ENCODE data around the gene CAMTA1.

Gene CAMTA1

GRCh38 chr1:7515175-7515574, 729.9 kb downstream of the CAMTA1 start:
- no peak for TF ChIP-seq ZNF274 (IDR thresholded peaks at IDR 0.05; ENCODE audit: low read depth, low read length)
- no peak overlapping the region for H3K4me3 ChIP-seq (ENCODE audit: low read length)

DNA sequence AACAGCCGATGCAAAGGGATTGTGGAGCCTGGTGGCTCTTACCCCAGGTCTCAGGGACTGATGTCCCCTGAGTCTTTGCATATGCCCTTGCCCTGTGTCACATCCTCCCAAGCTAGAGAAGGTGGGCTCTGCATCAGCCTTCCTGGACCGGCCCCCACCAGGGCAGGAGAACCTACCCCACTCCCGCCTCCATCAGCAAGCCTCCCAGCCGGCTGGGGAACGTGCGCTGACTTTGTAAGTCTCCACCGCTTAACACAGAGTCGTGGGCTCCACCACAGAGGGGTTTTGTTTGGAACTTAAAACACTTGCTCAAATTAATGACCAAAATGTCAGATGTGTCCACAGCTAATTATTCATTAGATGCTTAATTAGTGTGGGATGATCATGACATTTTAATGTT, 730.6 kb downstream of the CAMTA1 start:
- no peak for TF ChIP-seq ZNF274 (IDR thresholded peaks at IDR 0.05; ENCODE audit: low read depth, low read length)
- no peak overlapping the region for H3K4me3 ChIP-seq (ENCODE audit: low read length)

- TF ChIP-seq ZNF274 (IDR thresholded peaks at IDR 0.05; ENCODE audit: low read depth, low read length): no peak
Measured at GRCh38 chr1:7516341-7516740, 731.1 kb downstream of the CAMTA1 start.

GRCh38 chr1:7516929-7517328, 731.7 kb downstream of the CAMTA1 start:
- no peak overlapping the region for H3K4me3 ChIP-seq (ENCODE audit: low read length)
- no peak for TF ChIP-seq ZNF274 (IDR thresholded peaks at IDR 0.05; ENCODE audit: low read depth, low read length)

More at GRCh38 chr1:7516341-7516740, 731.1 kb downstream of the CAMTA1 start:
- H3K4me3 ChIP-seq (ENCODE audit: low read length): no peak overlapping the region

- TF ChIP-seq ZNF274 (IDR thresholded peaks at IDR 0.05; ENCODE audit: low read depth, low read length): no peak
- no peak overlapping the region for H3K4me3 ChIP-seq (ENCODE audit: low read length)
Measured at GRCh38 chr1:7517611-7518330, 732.5 kb downstream of the CAMTA1 start.

GRCh38 chr1:7518411-7518810, 733.2 kb downstream of the CAMTA1 start:
- H3K4me3 ChIP-seq (ENCODE audit: low read length): no peak overlapping the region
- no peak for TF ChIP-seq ZNF274 (IDR thresholded peaks at IDR 0.05; ENCODE audit: low read depth, low read length)

GRCh38 chr1:7519181-7519860, 734.1 kb downstream of the CAMTA1 start:
- TF ChIP-seq ZNF274 (IDR thresholded peaks at IDR 0.05; ENCODE audit: low read depth, low read length): no peak
- H3K4me3 ChIP-seq (ENCODE audit: low read length): no peak overlapping the region

DNA sequence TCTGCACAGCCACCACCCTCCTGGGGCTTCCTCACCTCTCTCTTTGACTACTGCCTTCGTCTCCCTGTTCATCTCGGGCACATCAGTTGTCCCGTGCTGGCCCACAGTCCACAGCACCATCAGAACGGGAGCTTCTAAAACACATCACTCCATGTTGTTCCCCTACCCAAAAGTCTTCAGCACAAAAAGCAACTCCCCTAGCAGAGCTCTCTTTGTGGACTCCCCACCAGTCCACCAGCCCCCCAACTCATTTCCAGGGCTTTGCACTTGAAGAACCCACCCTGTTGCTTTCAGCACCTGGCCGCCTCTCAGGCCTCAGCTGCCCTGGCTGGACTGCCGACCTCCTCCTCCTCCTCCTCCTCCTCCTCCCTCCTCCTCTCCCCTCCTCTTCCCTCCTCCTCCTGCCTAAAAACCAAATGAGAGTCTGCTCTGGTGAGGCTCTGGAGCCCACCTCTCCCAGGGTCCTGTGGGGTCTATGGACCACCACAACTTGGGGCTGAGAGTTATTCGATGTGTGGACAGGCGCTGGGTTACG, 734.7 kb downstream of the CAMTA1 start:
- no peak for TF ChIP-seq ZNF274 (IDR thresholded peaks at IDR 0.05; ENCODE audit: low read depth, low read length)

DNA sequence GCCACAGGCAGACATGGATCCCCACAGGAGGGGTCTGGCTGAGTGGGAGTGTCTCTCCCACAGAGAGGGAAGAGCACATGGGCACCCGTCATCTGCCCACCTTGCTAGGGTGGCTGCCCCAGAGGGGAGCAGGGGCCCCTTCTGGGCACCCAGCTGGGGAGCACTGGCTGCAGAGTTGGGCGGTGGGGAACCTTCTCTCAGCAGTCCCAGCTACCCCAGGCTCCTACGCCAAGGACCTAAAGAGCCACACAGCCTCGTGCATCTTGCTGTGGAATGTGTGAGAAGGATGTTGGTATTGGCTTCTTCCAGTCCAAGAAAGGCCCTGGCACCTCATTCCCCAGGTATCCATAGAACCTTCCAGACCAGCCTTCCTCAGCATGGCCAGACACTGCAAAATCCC, 735.2 kb downstream of the CAMTA1 start:
- no peak for TF ChIP-seq ZNF274 (IDR thresholded peaks at IDR 0.05; ENCODE audit: low read depth, low read length)
- H3K4me3 ChIP-seq (ENCODE audit: low read length): no peak overlapping the region

More for the DNA sequence above, 734.7 kb downstream of the CAMTA1 start:
- H3K4me3 ChIP-seq (ENCODE audit: low read length): no peak overlapping the region

- H3K4me3 ChIP-seq (ENCODE audit: low read length): no peak overlapping the region
- no peak for TF ChIP-seq ZNF274 (IDR thresholded peaks at IDR 0.05; ENCODE audit: low read depth, low read length)
Measured at GRCh38 chr1:7524341-7525337, 739.4 kb downstream of the CAMTA1 start.

DNA sequence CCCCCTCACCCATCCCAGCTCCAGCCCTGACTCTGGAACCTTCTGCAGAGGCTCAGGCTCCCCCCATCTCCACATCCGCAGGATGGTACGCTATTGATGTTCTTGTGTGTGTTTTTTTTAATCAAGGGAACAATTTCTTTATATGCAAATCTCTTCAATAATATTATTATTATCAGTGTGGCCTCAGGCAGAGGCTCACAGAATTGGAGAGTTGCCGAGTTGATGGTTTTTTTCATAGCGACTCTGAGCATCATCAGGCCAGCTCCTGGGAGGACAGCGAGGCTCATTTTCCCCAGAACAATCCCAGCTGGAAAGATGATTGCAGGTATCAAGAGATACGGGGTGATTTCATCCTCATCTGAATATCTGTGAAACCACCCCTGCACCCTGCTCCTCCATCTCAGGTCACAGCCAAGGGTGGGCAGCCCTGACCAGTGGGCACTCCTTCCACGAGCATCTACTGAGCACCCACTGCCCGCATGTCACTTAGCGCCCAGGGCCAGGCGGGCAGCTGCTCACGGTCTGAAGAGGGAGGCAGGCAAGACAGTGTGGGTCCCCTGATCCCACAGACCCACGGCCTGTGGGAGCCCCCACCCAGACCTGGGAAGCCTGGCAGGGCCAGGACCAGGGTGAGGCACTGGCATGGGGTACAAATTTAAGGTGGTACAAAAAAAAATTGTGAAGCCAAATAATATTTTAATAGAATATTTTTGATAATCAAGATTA, 740.2 kb downstream of the CAMTA1 start:
- H3K4me3 ChIP-seq (ENCODE audit: low read length): no peak overlapping the region
- TF ChIP-seq ZNF274 (IDR thresholded peaks at IDR 0.05; ENCODE audit: low read depth, low read length): no peak

- H3K4me3 ChIP-seq (ENCODE audit: low read length): no peak overlapping the region
Measured at GRCh38 chr1:7526196-7526866, 741.1 kb downstream of the CAMTA1 start.

More at GRCh38 chr1:7526196-7526866, 741.1 kb downstream of the CAMTA1 start:
- no peak for TF ChIP-seq ZNF274 (IDR thresholded peaks at IDR 0.05; ENCODE audit: low read depth, low read length)

All from GM08714 (cell line).